ENCODE measurements around the gene CDH23.
"Not testable (repeated sequence)": the region's sequence is repeated elsewhere in the genome, so short reads cannot be mapped to it uniquely, and the experiment has no call there.

CDH23 gene

GRCh38 chr10:71590781-71591350, 194.1 kb downstream of the CDH23 start:
- FAIRE-seq, result no peak

GRCh38 chr10:71594934-71595571, 198.3 kb downstream of the CDH23 start:
- FAIRE-seq, result no peak

- FAIRE-seq, result no peak
Measured at GRCh38 chr10:71595649-71596048, 198.9 kb downstream of the CDH23 start.

- no peak for FAIRE-seq
Measured at GRCh38 chr10:71596127-71596526, 199.4 kb downstream of the CDH23 start.

- no peak for FAIRE-seq
Measured at GRCh38 chr10:71596759-71597158, 200.0 kb downstream of the CDH23 start.

- no peak for FAIRE-seq
Measured at GRCh38 chr10:71597821-71598498, 201.2 kb downstream of the CDH23 start.

- FAIRE-seq, result no peak
Measured at GRCh38 chr10:71598621-71599055, 201.9 kb downstream of the CDH23 start.

- no peak for FAIRE-seq
Measured at GRCh38 chr10:71599518-71599917, 202.8 kb downstream of the CDH23 start.

- not testable (repeated sequence) for FAIRE-seq
Measured at GRCh38 chr10:71600242-71600641, 203.5 kb downstream of the CDH23 start.

- FAIRE-seq, result no peak
Measured at GRCh38 chr10:71600849-71601248, 204.1 kb downstream of the CDH23 start.

- FAIRE-seq, result no peak
Measured at GRCh38 chr10:71601273-71601672, 204.6 kb downstream of the CDH23 start.

GRCh38 chr10:71603150-71603549, 206.4 kb downstream of the CDH23 start:
- FAIRE-seq, result no peak

GRCh38 chr10:71603754-71604153, 207.0 kb downstream of the CDH23 start:
- no peak for FAIRE-seq

- no peak for FAIRE-seq
Measured at GRCh38 chr10:71604324-71605018, 207.8 kb downstream of the CDH23 start.

GRCh38 chr10:71605263-71605962, 208.7 kb downstream of the CDH23 start:
- no peak for FAIRE-seq

GRCh38 chr10:71606257-71607081, 209.7 kb downstream of the CDH23 start:
- no peak for FAIRE-seq

- FAIRE-seq, result no peak
Measured at GRCh38 chr10:71607082-71607443, 210.3 kb downstream of the CDH23 start.

GRCh38 chr10:71608819-71609768, 212.4 kb downstream of the CDH23 start:
- no peak for FAIRE-seq

GRCh38 chr10:71610651-71611050, 213.9 kb downstream of the CDH23 start:
- FAIRE-seq, result no peak

- no peak for FAIRE-seq
Measured at GRCh38 chr10:71611131-71611530, 214.4 kb downstream of the CDH23 start.
